Esophagus (tissue), 2 donors: Measurements from ENCODE around the gene ABCC1. TPM values are rescaled to one million over a fixed set of nuclear protein-coding genes. Genes with fewer than 3 reads are reported as not detected.
"Not testable (repeated sequence)": the region's sequence is repeated elsewhere in the genome, so short reads cannot be mapped to it uniquely, and the experiment has no call there.

Experiments
- H3K27ac ChIP-seq, 2 donors: one replicate each; pipeline ENCODE4 v1.5.1; 2013; ENCODE audit warnings: low read depth in 2 of 2, mild to moderate bottlenecking in 2 of 2, inconsistent platforms in 1 of 2, low read length in 1 of 2, moderate library complexity in 1 of 2
- H3K27me3 ChIP-seq, 2 donors: one replicate each; pipeline ENCODE4 v1.6.1; 2013; ENCODE audit warnings: low read length in 2 of 2, control low read depth in 1 of 2, mild to moderate bottlenecking in 1 of 2; ENCODE audit not compliant: insufficient read depth in 2 of 2, control insufficient read depth in 1 of 2
- H3K36me3 ChIP-seq, 2 donors: one replicate each; pipeline ENCODE4 v1.6.1; 2013; ENCODE audit warnings: low read length in 1 of 2; ENCODE audit not compliant: control insufficient read depth in 2 of 2, insufficient read depth in 2 of 2
- H3K4me1 ChIP-seq, 2 donors: one replicate each; pipeline ENCODE4 v1.6.1; 2013; ENCODE audit warnings: low read length in 1 of 2; ENCODE audit not compliant: control insufficient read depth in 2 of 2, insufficient read depth in 2 of 2
- H3K4me3 ChIP-seq, 2 donors: one replicate each; pipeline ENCODE4 v1.5.1; 2013; ENCODE audit warnings: low read length in 2 of 2, mild to moderate bottlenecking in 2 of 2, low read depth in 1 of 2, moderate library complexity in 1 of 2
- H3K9me3 ChIP-seq, 2 donors: one replicate each; pipeline ENCODE4 v1.6.1; 2013; ENCODE audit warnings: mild to moderate bottlenecking in 2 of 2, low read depth in 1 of 2, low read length in 1 of 2, moderate library complexity in 1 of 2; ENCODE audit not compliant: control insufficient read depth in 2 of 2, insufficient read depth in 1 of 2
- WGBS, 2 donors: extraction: QIAGEN DNeasy Blood & Tissue Kit; methylation state at CpG; one replicate each; pipeline ENCODE4 v1.1.7; 2013; 5-methylcytosine and 5-hydroxymethylcytosine counted together
- polyA plus RNA-seq, 2 donors: library from polyadenylated mRNA; stranded (reverse); fragments of 200-250 nt; gene quantifications; one replicate each; pipeline ENCODE4 v1.2.3, GENCODE V29; 2013
- donor health status: healthy with polysubstance abuse.
- donor health status: Bipolar disorder and iron deficiency.

The ABCC1 gene
- polyA plus RNA-seq, 2 donors: 14.8 to 21.8 TPM

- Histone ChIP-seq H3K9me3 (peaks cover 0 to 11% of the 10 kb centered on the region in 2 donors), H3K36me3 (no peaks in the 10 kb centered on the region), H3K27ac (no peak overlapping the region), H3K27me3 (no peaks in the 10 kb centered on the region), H3K4me1 (no peaks in the 10 kb centered on the region), H3K4me3 (no peak overlapping the region)
- WGBS, 2 donors: 90 to 100% methylated on average over 1 of the region's 1 CpG
Observed at GRCh38 chr16:16157166-16157565, 207.8 kb downstream of the ABCC1 start.

GRCh38 chr16:16158082-16158658 is 208.8 kb downstream of the ABCC1 start:
- H3K4me1 ChIP-seq: no peaks in the 10 kb centered on the region
- peaks cover 0 to 11% of the 10 kb centered on the region in 2 donors for H3K9me3 ChIP-seq
- no peaks in the 10 kb centered on the region for H3K27me3 ChIP-seq
- H3K4me3 ChIP-seq: no peak overlapping the region
- H3K27ac ChIP-seq: no peak overlapping the region
- 85 to 98% methylated on average over 4 of the region's 4 CpGs for WGBS, 2 donors
- H3K36me3 ChIP-seq: no peaks in the 10 kb centered on the region

- WGBS, 2 donors: 78 to 83% methylated on average over 3 of the region's 3 CpGs
- H3K9me3 ChIP-seq: peaks cover 0 to 11% of the 10 kb centered on the region in 2 donors
- H3K27ac ChIP-seq: no peak overlapping the region
- no peaks in the 10 kb centered on the region for H3K4me1 ChIP-seq
- H3K4me3 ChIP-seq: no peak overlapping the region
- no peaks in the 10 kb centered on the region for H3K27me3 ChIP-seq
- no peaks in the 10 kb centered on the region for H3K36me3 ChIP-seq
Observed at GRCh38 chr16:16158741-16159374, 209.4 kb downstream of the ABCC1 start.

- Histone ChIP-seq H3K27ac (no peak overlapping the region), H3K4me3 (no peak overlapping the region), H3K4me1 (no peaks in the 10 kb centered on the region), H3K36me3 (no peaks in the 10 kb centered on the region), H3K27me3 (no peaks in the 10 kb centered on the region), H3K9me3 (peaks cover 0 to 11% of the 10 kb centered on the region in 2 donors)
- WGBS, 2 donors: 89 to 100% methylated on average over 3 of the region's 3 CpGs
Observed at GRCh38 chr16:16159662-16160061, 210.2 kb downstream of the ABCC1 start.

- no peak overlapping the region for H3K4me3 ChIP-seq
- H3K4me1 ChIP-seq: no peaks in the 10 kb centered on the region
- no peaks in the 10 kb centered on the region for H3K36me3 ChIP-seq
- peaks cover 0 to 11% of the 10 kb centered on the region in 2 donors for H3K9me3 ChIP-seq
- 65 to 80% methylated on average over 5 of the region's 5 CpGs for WGBS, 2 donors
- no peak overlapping the region for H3K27ac ChIP-seq
- no peaks in the 10 kb centered on the region for H3K27me3 ChIP-seq
Observed at GRCh38 chr16:16161319-16161718, 211.9 kb downstream of the ABCC1 start.

GRCh38 chr16:16161840-16162239 is 212.4 kb downstream of the ABCC1 start:
- not testable (repeated sequence) for H3K4me1 ChIP-seq, H3K27me3 ChIP-seq, H3K27ac ChIP-seq, H3K4me3 ChIP-seq, H3K36me3 ChIP-seq
- WGBS, 2 donors: 75 to 82% methylated on average over 5 of the region's 5 CpGs
- peaks cover 0 to 11% of the 10 kb centered on the region in 2 donors for H3K9me3 ChIP-seq

GRCh38 chr16:16162591-16162990 is 213.2 kb downstream of the ABCC1 start:
- Histone ChIP-seq H3K4me3 (no peak overlapping the region), H3K27me3 (no peaks in the 10 kb centered on the region), H3K36me3 (no peaks in the 10 kb centered on the region), H3K9me3 (peaks cover 0 to 11% of the 10 kb centered on the region in 2 donors), H3K27ac (no peak overlapping the region), H3K4me1 (no peaks in the 10 kb centered on the region)
- 71 to 77% methylated on average over 3 of the region's 3 CpGs for WGBS, 2 donors

GRCh38 chr16:16163109-16163508 is 213.7 kb downstream of the ABCC1 start:
- Histone ChIP-seq H3K4me1 (no peaks in the 10 kb centered on the region), H3K27ac (no peak overlapping the region), H3K36me3 (no peaks in the 10 kb centered on the region), H3K27me3 (no peaks in the 10 kb centered on the region), H3K4me3 (no peak overlapping the region), H3K9me3 (peaks cover 0 to 11% of the 10 kb centered on the region in 2 donors)
- 85 to 87% methylated on average over 4 of the region's 4 CpGs for WGBS, 2 donors

- no peaks in the 10 kb centered on the region for H3K36me3 ChIP-seq
- H3K27me3 ChIP-seq: no peaks in the 10 kb centered on the region
- no peak overlapping the region for H3K4me3 ChIP-seq
- no peak overlapping the region for H3K27ac ChIP-seq
- H3K4me1 ChIP-seq: no peaks in the 10 kb centered on the region
- 79 to 82% methylated on average over 5 of the region's 5 CpGs for WGBS, 2 donors
- H3K9me3 ChIP-seq: peaks cover 0 to 11% of the 10 kb centered on the region in 2 donors
Observed at GRCh38 chr16:16163571-16163970, 214.2 kb downstream of the ABCC1 start.

- no peaks in the 10 kb centered on the region for H3K4me1 ChIP-seq
- H3K4me3 ChIP-seq: no peak overlapping the region
- H3K27me3 ChIP-seq: no peaks in the 10 kb centered on the region
- no peak overlapping the region for H3K27ac ChIP-seq
- peaks cover 0 to 7% of the 10 kb centered on the region in 2 donors for H3K9me3 ChIP-seq
- H3K36me3 ChIP-seq: no peaks in the 10 kb centered on the region
- WGBS, 2 donors: 72 to 77% methylated on average over 3 of the region's 3 CpGs
Observed at GRCh38 chr16:16164243-16164642, 214.8 kb downstream of the ABCC1 start.
